ENCODE data around the gene FYN. TPM values are rescaled to one million over a fixed set of nuclear protein-coding genes. Genes with fewer than 3 reads are reported as not detected.

FYN gene
- total and polyA plus RNA-seq, 9 of the 15 experiments (the other 6 are each of a cell fraction or from before 2014, with no cell fraction given) = 2.9 to 22.1 (median 11.4) TPM

- no peak for TF ChIP-seq HMG20B (CRISPR knock-in tag; IDR thresholded peaks at IDR 0.05)
- no peak for TF ChIP-seq SNRNP70 (optimal IDR thresholded peaks at IDR 0.05; ENCODE audit: low read depth, low read length)
- no peak for TF ChIP-seq ID3 (CRISPR knock-in tag; IDR thresholded peaks at IDR 0.05)
- no peak for TF ChIP-seq ID3 (tag; IDR thresholded peaks at IDR 0.05)
- TF ChIP-seq PTRF (tag; IDR thresholded peaks at IDR 0.05) = 0 out of 2 replicates have a peak, but pooled peaks have one; percentile 55
- no peak for TF ChIP-seq ILF3 (IDR thresholded peaks at IDR 0.05; ENCODE audit: borderline replicate concordance)
- TF ChIP-seq PCBP2 (IDR thresholded peaks at IDR 0.05; ENCODE audit: low read depth, low read length, poor library complexity, severe bottlenecking) = no peak
- TF ChIP-seq TAL1 (IDR thresholded peaks at IDR 0.05) = no peak
- peak; percentile 67; the same call in 1 of the 2 replicates for TF ChIP-seq DMBX1 (CRISPR knock-in tag; IDR thresholded peaks at IDR 0.05; ENCODE audit: borderline replicate concordance)
- 0 out of 2 replicates have a peak, but pooled peaks have one; percentile 46 for TF ChIP-seq SMAD4 (CRISPR knock-in tag; conservative IDR thresholded peaks at IDR 0.05)
- TF ChIP-seq CHAMP1 (IDR thresholded peaks at IDR 0.05) = no peak
- no peak for TF ChIP-seq CHD4 (IDR thresholded peaks at IDR 0.05; ENCODE audit: insufficient read depth, insufficient replicate concordance, low read depth, low read length, poor library complexity, severe bottlenecking)
- no peak for TF ChIP-seq PHB2 (IDR thresholded peaks at IDR 0.05; ENCODE audit: low read depth)
- TF ChIP-seq NR4A1 (CRISPR knock-in tag; IDR thresholded peaks at IDR 0.05) = no peak
- peak; percentile 61; the same call in 1 of the 2 replicates for TF ChIP-seq NR4A1 (tag; IDR thresholded peaks at IDR 0.05)
- TF ChIP-seq TFE3 (CRISPR knock-in tag; IDR thresholded peaks at IDR 0.05) = no peak
These were observed 76.8 kb downstream of the FYN start (continued) for GRCh38 chr6:111796310-111796918.

All from K562 (cell line).